CD8-positive, alpha-beta memory T cell (primary cell): Measurements from ENCODE around the gene POLE2. TPM values are rescaled to one million over a fixed set of nuclear protein-coding genes. Genes with fewer than 3 reads are reported as not detected.

Experiments used
- CTCF ChIA-PET: fragments of 350-600 bp; sonication (Branson Sonifier 250); formaldehyde crosslinking; loops from one replicate; lab custom pipeline; 2021; ENCODE audit warnings: antibody characterized with exemption; lab: Charles Lee
- POLR2A ChIA-PET: fragments of 350-600 bp; sonication (Branson Sonifier 250); formaldehyde crosslinking; loops from one replicate; lab custom pipeline; 2021; ENCODE audit warnings: antibody characterized with exemption; lab: Charles Lee
- DNase-seq, 5 donors: peaks; one replicate each; pipeline versions ENCODE4 v3.0.0 to v3.0.0-alpha.2; 2020 to 2022; ENCODE audit warnings: mixed read lengths in 1 of 5
- H3K27ac ChIP-seq: one replicate; pipeline ENCODE4 v1.7.0; 2013; ENCODE audit warnings: low read depth, mild to moderate bottlenecking, low read length, moderate library complexity
- H3K27me3 ChIP-seq: 2 replicates; pipeline ENCODE4 v1.7.0; 2013; ENCODE audit warnings: low read length, mild to moderate bottlenecking; ENCODE audit not compliant: insufficient read depth, poor library complexity, severe bottlenecking
- H3K36me3 ChIP-seq: 2 replicates; pipeline ENCODE4 v1.7.0; 2013; ENCODE audit warnings: mild to moderate bottlenecking, low read length, moderate library complexity; ENCODE audit not compliant: insufficient read depth
- H3K4me1 ChIP-seq: 2 replicates; pipeline ENCODE4 v1.7.0; 2013; ENCODE audit warnings: mild to moderate bottlenecking, low read length, moderate library complexity; ENCODE audit not compliant: insufficient read depth
- H3K4me3 ChIP-seq: 2 replicates; pipeline ENCODE4 v1.7.0; 2013; ENCODE audit warnings: mild to moderate bottlenecking, low read length
- H3K9me3 ChIP-seq: 2 replicates; pipeline ENCODE4 v1.7.0; 2013; ENCODE audit warnings: mild to moderate bottlenecking, low read length
- H3K27ac Mint-ChIP-seq, 8 donors: one replicate each; pipeline ENCODE4 v1.8.0; 2020 to 2021; ENCODE audit warnings: mixed read lengths in 8 of 8, mild to moderate bottlenecking in 6 of 8, inconsistent platforms in 3 of 8, moderate library complexity in 3 of 8
- H3K27me3 Mint-ChIP-seq, 2 donors: one replicate each; pipeline ENCODE4 v1.8.0; 2020 to 2021; ENCODE audit warnings: mixed read lengths in 2 of 2, mild to moderate bottlenecking in 1 of 2, moderate library complexity in 1 of 2
- H3K36me3 Mint-ChIP-seq, 3 donors: one replicate each; pipeline ENCODE4 v1.8.0; 2020 to 2021; ENCODE audit warnings: mixed read lengths in 3 of 3, inconsistent platforms in 1 of 3, mild to moderate bottlenecking in 1 of 3
- H3K4me1 Mint-ChIP-seq, 3 donors: one replicate each; pipeline ENCODE4 v1.8.0; 2020 to 2021; ENCODE audit warnings: mixed read lengths in 3 of 3, inconsistent platforms in 1 of 3, mild to moderate bottlenecking in 1 of 3
- H3K4me3 Mint-ChIP-seq, 7 donors: one replicate each; pipeline ENCODE4 v1.8.0; 2020 to 2021; ENCODE audit warnings: mixed read lengths in 7 of 7, mild to moderate bottlenecking in 6 of 7, moderate library complexity in 4 of 7, inconsistent platforms in 2 of 7
- H3K9me3 Mint-ChIP-seq, 5 donors: one replicate each; pipeline ENCODE4 v1.8.0; 2020 to 2022; ENCODE audit warnings: mixed read lengths in 5 of 5, mild to moderate bottlenecking in 3 of 5, moderate library complexity in 2 of 5, inconsistent platforms in 1 of 5
- polyA plus RNA-seq: library from polyadenylated mRNA; unstranded; fragments of 300-500 nt; fragmentation: Illumina TruSeq; gene quantifications from one replicate; pipeline ENCODE4 v1.2.3, GENCODE V29; 2021
- total RNA-seq, 2 experiments: library from RNA; stranded (reverse); gene quantifications; one replicate each; pipeline ENCODE4 v1.2.3, GENCODE V29; 2021

Gene POLE2
- total and polyA plus RNA-seq, 3 experiments from 2014 or later: 1.3 to 37.2 (median 36.3) TPM

GRCh38 chr14:49594347-49595091 is 93.5 kb downstream of the POLE2 start:
- Mint-ChIP-seq H3K4me3 (peak overlapping the region in 2 of 7 donors; percentile 37 to 83), H3K36me3 (peaks cover 0 to 16% (median 0%) of the 10 kb centered on the region in 3 donors), H3K4me1 (peaks cover 13 to 32% (median 23%) of the 10 kb centered on the region in 3 donors), H3K27me3 (no peaks in the 10 kb centered on the region), H3K27ac (peak overlapping the region in 1 of 8 donors; percentile 67), H3K9me3 (no peaks in the 10 kb centered on the region)
- no peaks in the 10 kb centered on the region for H3K36me3 ChIP-seq
- H3K27me3 ChIP-seq: no peaks in the 10 kb centered on the region
- H3K4me3 ChIP-seq: no peak overlapping the region
- no peak for DNase-seq
- no peak overlapping the region for H3K27ac ChIP-seq
- ChIA-PET CTCF (interaction anchor here (1.0 to 2.3 kb wide), 4 partner anchors 8 to 57 kb away, joined by 3 to 13 read pairs (median 5); partner anchors contain the start of genes MGAT2, RPL36AL and RPS29), POLR2A (no interaction called here)
- peaks cover 7% of the 10 kb centered on the region for H3K4me1 ChIP-seq
- H3K9me3 ChIP-seq: no peaks in the 10 kb centered on the region

Other genes with a start within 250 kb of the POLE2 start
- 1,000 to 10,000 TPM; 1,908 to 2,102 TPM for gene RPS29, start 101.8 kb downstream of the POLE2 start, total RNA-seq
- 8,830 TPM for gene RPS29, start 101.8 kb downstream of the POLE2 start, polyA plus RNA-seq
- gene LRR1, start 89.3 kb downstream of the POLE2 start, total RNA-seq: 10 to 100 TPM; 51.1 to 52.2 TPM
- 13.0 TPM for gene LRR1, start 89.3 kb downstream of the POLE2 start, polyA plus RNA-seq
- gene RPL36AL, start 67.6 kb downstream of the POLE2 start, total RNA-seq: 100 to 1,000 TPM; 236 to 273 TPM
- gene RPL36AL, start 67.6 kb downstream of the POLE2 start, polyA plus RNA-seq: 709 TPM
- 10 to 100 TPM; 57.7 to 60.2 TPM for gene MGAT2, start 67.4 kb downstream of the POLE2 start, total RNA-seq
- gene MGAT2, start 67.4 kb downstream of the POLE2 start, polyA plus RNA-seq: 49.1 TPM
- 10 to 100 TPM; 17.6 to 18.2 TPM for gene DNAAF2, start 53.0 kb downstream of the POLE2 start, total RNA-seq
- gene DNAAF2, start 53.0 kb downstream of the POLE2 start, polyA plus RNA-seq: 21.7 TPM
- 1 to 10 TPM; 2.0 to 2.7 TPM for gene KLHDC1, start 4.9 kb upstream of the POLE2 start, total RNA-seq
- 1.6 TPM for gene KLHDC1, start 4.9 kb upstream of the POLE2 start, polyA plus RNA-seq
- 10 to 100 TPM; 28.9 to 29.0 TPM for gene KLHDC2, start 79.9 kb upstream of the POLE2 start, total RNA-seq
- gene KLHDC2, start 79.9 kb upstream of the POLE2 start, polyA plus RNA-seq: 78.7 TPM
- gene NEMF, start 164.6 kb upstream of the POLE2 start, total RNA-seq: 10 to 100 TPM; 69.2 to 71.9 TPM
- 48.9 TPM for gene NEMF, start 164.6 kb upstream of the POLE2 start, polyA plus RNA-seq
- 100 to 1,000 TPM; 168 TPM for gene ARF6, start 204.9 kb upstream of the POLE2 start, total RNA-seq
- 174 TPM for gene ARF6, start 204.9 kb upstream of the POLE2 start, polyA plus RNA-seq